ENCODE results near the gene ERAP2. TPM values are rescaled to one million over a fixed set of nuclear protein-coding genes. Genes with fewer than 3 reads are reported as not detected.
A peak's percentile ranks its signal among the peaks of the same experiment; 100 is the strongest.

Gene ERAP2
- polyA plus RNA-seq, 3 donors, result 3.0 to 20.4 (median 3.4) TPM

DNA sequence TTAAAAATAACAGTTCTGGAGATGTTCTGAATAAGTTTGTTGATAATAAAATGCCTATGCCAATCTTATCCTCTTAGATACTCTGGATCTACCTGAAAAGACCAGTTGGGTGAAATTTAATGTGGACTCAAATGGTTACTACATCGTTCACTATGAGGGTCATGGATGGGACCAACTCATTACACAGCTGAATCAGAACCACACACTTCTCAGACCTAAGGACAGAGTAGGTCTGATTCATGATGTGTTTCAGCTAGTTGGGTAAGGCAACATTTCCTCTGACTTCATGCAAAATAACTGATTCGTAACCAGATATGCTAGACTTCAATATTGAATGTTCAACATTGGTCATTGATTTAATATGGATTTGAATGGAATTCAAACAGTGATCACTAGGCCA lies 27.0 kb downstream of the ERAP2 start:
- H3K27me3 Mint-ChIP-seq (ENCODE audit: low read depth in 3 of 3), result peaks cover 0 to 1% (median 0%) of the 10 kb centered on the region in 3 donors
- peaks cover 13% of the 10 kb centered on the region for H3K4me1 Mint-ChIP-seq
- Histone ChIP-seq H4K20me1 (ENCODE audit: insufficient read depth, low read length) (no peaks in the 10 kb centered on the region), H3K9ac (ENCODE audit: insufficient read depth, low read length, poor library complexity, severe bottlenecking) (no peak overlapping the region), H3K4me1 (ENCODE audit: control insufficient read depth in 1 of 2, insufficient read depth in 2 of 2, low read length in 2 of 2) (peaks cover 6 to 13% of the 10 kb centered on the region in 2 donors), H3K36me3 (replicated peaks in 1 of 2; ENCODE audit: control insufficient read depth in 1 of 2, insufficient read depth in 2 of 2, low read length in 2 of 2) (peaks cover 26 to 76% of the 10 kb centered on the region in 2 donors), H3K4me2 (replicated peaks; ENCODE audit: extremely low read depth, low read length, poor library complexity, severe bottlenecking) (no peak overlapping the region), H3K79me2 (ENCODE audit: insufficient read depth, low read length) (no peaks in the 10 kb centered on the region), H3K27me3 (ENCODE audit: control insufficient read depth in 2 of 2, insufficient read depth in 2 of 2, low read length in 2 of 2) (no peaks in the 10 kb centered on the region), H3K4me3 (replicated peaks in 1 of 3; ENCODE audit: low read depth in 2 of 3, low read length in 3 of 3) (no peak overlapping the region), H3K9me3 (replicated peaks in 1 of 2; ENCODE audit: control insufficient read depth in 1 of 2, insufficient read depth in 1 of 2, low read length in 2 of 2) (no peaks in the 10 kb centered on the region), H3K27ac (ENCODE audit: low read depth in 1 of 2, low read length in 2 of 2) (no peak overlapping the region), H2AFZ (ENCODE audit: insufficient read depth, low read depth, low read length, poor library complexity, severe bottlenecking) (no peak overlapping the region)
- H3K4me3 Mint-ChIP-seq, result no peak overlapping the region
- peaks cover 0 to 2% (median 0%) of the 10 kb centered on the region in 7 donors for H3K9me3 Mint-ChIP-seq
- no peak for DNase-seq
- peaks cover 58 to 65% of the 10 kb centered on the region in 2 donors for H3K36me3 Mint-ChIP-seq
- intact Hi-C loops (cut with micrococcal nuclease), result no loop called here
- TF ChIP-seq, protein P1, sequence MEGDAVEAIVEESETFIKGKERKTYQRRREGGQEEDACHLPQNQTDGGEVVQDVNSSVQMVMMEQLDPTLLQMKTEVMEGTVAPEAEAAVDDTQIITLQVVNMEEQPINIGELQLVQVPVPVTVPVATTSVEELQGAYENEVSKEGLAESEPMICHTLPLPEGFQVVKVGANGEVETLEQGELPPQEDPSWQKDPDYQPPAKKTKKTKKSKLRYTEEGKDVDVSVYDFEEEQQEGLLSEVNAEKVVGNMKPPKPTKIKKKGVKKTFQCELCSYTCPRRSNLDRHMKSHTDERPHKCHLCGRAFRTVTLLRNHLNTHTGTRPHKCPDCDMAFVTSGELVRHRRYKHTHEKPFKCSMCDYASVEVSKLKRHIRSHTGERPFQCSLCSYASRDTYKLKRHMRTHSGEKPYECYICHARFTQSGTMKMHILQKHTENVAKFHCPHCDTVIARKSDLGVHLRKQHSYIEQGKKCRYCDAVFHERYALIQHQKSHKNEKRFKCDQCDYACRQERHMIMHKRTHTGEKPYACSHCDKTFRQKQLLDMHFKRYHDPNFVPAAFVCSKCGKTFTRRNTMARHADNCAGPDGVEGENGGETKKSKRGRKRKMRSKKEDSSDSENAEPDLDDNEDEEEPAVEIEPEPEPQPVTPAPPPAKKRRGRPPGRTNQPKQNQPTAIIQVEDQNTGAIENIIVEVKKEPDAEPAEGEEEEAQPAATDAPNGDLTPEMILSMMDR (IDR thresholded peaks at IDR 0.05), result no peak
- no peak overlapping the region for H3K27ac Mint-ChIP-seq
- WGBS (ENCODE audit: insufficient coverage), result no CpG with 5 or more reads among the region's 2 CpGs

DNA sequence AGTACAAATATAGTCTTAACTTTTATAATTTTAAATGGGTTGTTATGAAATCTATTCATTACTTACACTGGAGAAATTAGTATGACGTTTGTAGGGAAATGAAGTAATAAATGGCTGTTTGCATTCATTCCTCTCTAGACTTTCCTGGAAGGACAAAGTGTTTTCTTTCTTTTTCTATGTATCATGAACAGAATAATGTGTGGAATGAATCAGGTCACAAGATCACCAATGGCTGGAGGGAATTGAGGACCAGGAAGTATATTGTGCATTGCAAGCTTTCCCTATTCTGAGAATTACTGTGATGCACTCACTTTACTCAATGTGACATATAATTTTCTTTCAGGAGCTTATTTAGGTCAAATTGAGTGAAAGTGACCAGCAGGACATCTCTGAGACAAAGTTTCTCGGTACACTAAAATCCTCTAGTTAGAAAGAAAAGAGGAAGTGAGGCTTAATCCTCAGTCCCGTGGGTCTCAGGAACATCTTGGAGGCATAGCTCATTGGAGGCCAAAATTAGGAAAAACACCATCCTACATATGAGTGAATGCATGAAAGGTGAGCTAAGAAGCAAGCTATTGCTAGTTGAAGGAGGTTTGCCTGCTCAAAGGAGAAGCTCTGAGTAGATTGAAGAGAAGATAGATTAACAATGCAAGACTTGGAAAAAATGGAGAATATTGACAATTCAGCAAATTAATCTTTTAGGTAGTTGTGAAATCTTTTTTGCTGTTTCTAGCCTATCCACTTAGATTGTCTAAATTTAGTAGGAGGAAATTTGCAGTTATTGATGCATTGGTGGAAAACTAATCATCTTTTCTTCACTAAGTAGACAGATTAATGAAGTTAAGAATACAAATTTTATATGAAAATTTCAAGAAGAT lies 28.0 kb downstream of the ERAP2 start:
- H3K36me3 Mint-ChIP-seq, result peaks cover 56 to 64% of the 10 kb centered on the region in 2 donors
- H3K4me1 Mint-ChIP-seq, result peaks cover 13% of the 10 kb centered on the region
- intact Hi-C loops (cut with micrococcal nuclease), result no loop called here
- Histone ChIP-seq H2AFZ (ENCODE audit: insufficient read depth, low read depth, low read length, poor library complexity, severe bottlenecking) (peak overlapping the region; percentile 23), H3K79me2 (ENCODE audit: insufficient read depth, low read length) (no peaks in the 10 kb centered on the region), H3K36me3 (replicated peaks in 1 of 2; ENCODE audit: control insufficient read depth in 1 of 2, insufficient read depth in 2 of 2, low read length in 2 of 2) (peaks cover 29 to 76% of the 10 kb centered on the region in 2 donors), H3K4me2 (replicated peaks; ENCODE audit: extremely low read depth, low read length, poor library complexity, severe bottlenecking) (no peak overlapping the region), H3K27me3 (ENCODE audit: control insufficient read depth in 2 of 2, insufficient read depth in 2 of 2, low read length in 2 of 2) (no peaks in the 10 kb centered on the region), H3K4me3 (replicated peaks in 1 of 3; ENCODE audit: low read depth in 2 of 3, low read length in 3 of 3) (no peak overlapping the region), H3K27ac (ENCODE audit: low read depth in 1 of 2, low read length in 2 of 2) (peak overlapping the region in 1 of 2 donors; percentile 48), H3K9me3 (replicated peaks in 1 of 2; ENCODE audit: control insufficient read depth in 1 of 2, insufficient read depth in 1 of 2, low read length in 2 of 2) (no peaks in the 10 kb centered on the region), H3K4me1 (ENCODE audit: control insufficient read depth in 1 of 2, insufficient read depth in 2 of 2, low read length in 2 of 2) (peaks cover 6 to 13% of the 10 kb centered on the region in 2 donors), H3K9ac (ENCODE audit: insufficient read depth, low read length, poor library complexity, severe bottlenecking) (no peak overlapping the region), H4K20me1 (ENCODE audit: insufficient read depth, low read length) (no peaks in the 10 kb centered on the region)
- DNase-seq, result peak in 2 of 3 donors; percentile 10 to 14
- peaks cover 0 to 2% (median 0%) of the 10 kb centered on the region in 7 donors for H3K9me3 Mint-ChIP-seq
- no CpG with 5 or more reads among the region's 3 CpGs for WGBS (ENCODE audit: insufficient coverage)
- H3K27ac Mint-ChIP-seq, result peak overlapping the region in 4 of 7 donors; percentile 28 to 82 (median 52)
- no peak overlapping the region for H3K4me3 Mint-ChIP-seq
- H3K27me3 Mint-ChIP-seq (ENCODE audit: low read depth in 3 of 3), result peaks cover 0 to 1% (median 0%) of the 10 kb centered on the region in 3 donors
- TF ChIP-seq, protein P1 (IDR thresholded peaks at IDR 0.05), result no peak
